Activated CD8-positive, alpha-beta memory T cell treated with anti-CD3 and anti-CD28 coated beads, Interleukin-2, amount 10 ng/mL, durations not matched to agents 7 days and 5 days (primary cell): Measurements from ENCODE around the gene SENP5. TPM values are rescaled to one million over a fixed set of nuclear protein-coding genes. Genes with fewer than 3 reads are reported as not detected.
"Not testable (repeated sequence)": the region's sequence is repeated elsewhere in the genome, so short reads cannot be mapped to it uniquely, and the experiment has no call there.

Experiments used
- ATAC-seq: fragments of 150-1000 bp; cut with Tn5 transposase; one replicate; pipeline ENCODE4 v1.10.0; 2021; ENCODE audit warnings: moderate library complexity
- CTCF ChIA-PET: fragments of 350-600 bp; sonication (Branson Sonifier 250); formaldehyde crosslinking; loops from one replicate; lab custom pipeline; 2021; ENCODE audit warnings: antibody characterized with exemption; lab: Charles Lee
- DNase-seq: peaks from one replicate; pipeline ENCODE4 v3.0.0-alpha.2; 2020
- H3K27ac Mint-ChIP-seq: one replicate; pipeline ENCODE4 v1.8.0; 2021; ENCODE audit warnings: mild to moderate bottlenecking, mixed read lengths
- H3K27me3 Mint-ChIP-seq: one replicate; pipeline ENCODE4 v1.8.0; 2021; ENCODE audit warnings: mixed read lengths
- H3K36me3 Mint-ChIP-seq: one replicate; pipeline ENCODE4 v1.8.0; 2021; ENCODE audit warnings: mild to moderate bottlenecking, mixed read lengths
- H3K4me1 Mint-ChIP-seq: one replicate; pipeline ENCODE4 v1.8.0; 2021; ENCODE audit warnings: mixed read lengths
- H3K4me3 Mint-ChIP-seq: one replicate; pipeline ENCODE4 v1.8.0; 2021; ENCODE audit warnings: mild to moderate bottlenecking, moderate library complexity, mixed read lengths
- H3K9me3 Mint-ChIP-seq: one replicate; pipeline ENCODE4 v1.8.0; 2022; ENCODE audit warnings: low read depth, mixed read lengths
- total RNA-seq, 2 experiments: library from RNA; stranded (reverse); gene quantifications; one replicate each; pipeline ENCODE4 v1.2.3, GENCODE V29; 2021

Gene SENP5, protein sequence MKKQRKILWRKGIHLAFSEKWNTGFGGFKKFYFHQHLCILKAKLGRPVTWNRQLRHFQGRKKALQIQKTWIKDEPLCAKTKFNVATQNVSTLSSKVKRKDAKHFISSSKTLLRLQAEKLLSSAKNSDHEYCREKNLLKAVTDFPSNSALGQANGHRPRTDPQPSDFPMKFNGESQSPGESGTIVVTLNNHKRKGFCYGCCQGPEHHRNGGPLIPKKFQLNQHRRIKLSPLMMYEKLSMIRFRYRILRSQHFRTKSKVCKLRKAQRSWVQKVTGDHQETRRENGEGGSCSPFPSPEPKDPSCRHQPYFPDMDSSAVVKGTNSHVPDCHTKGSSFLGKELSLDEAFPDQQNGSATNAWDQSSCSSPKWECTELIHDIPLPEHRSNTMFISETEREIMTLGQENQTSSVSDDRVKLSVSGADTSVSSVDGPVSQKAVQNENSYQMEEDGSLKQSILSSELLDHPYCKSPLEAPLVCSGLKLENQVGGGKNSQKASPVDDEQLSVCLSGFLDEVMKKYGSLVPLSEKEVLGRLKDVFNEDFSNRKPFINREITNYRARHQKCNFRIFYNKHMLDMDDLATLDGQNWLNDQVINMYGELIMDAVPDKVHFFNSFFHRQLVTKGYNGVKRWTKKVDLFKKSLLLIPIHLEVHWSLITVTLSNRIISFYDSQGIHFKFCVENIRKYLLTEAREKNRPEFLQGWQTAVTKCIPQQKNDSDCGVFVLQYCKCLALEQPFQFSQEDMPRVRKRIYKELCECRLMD
- total RNA-seq = 10 to 100 TPM; 39.8 to 42.0 TPM

DNA sequence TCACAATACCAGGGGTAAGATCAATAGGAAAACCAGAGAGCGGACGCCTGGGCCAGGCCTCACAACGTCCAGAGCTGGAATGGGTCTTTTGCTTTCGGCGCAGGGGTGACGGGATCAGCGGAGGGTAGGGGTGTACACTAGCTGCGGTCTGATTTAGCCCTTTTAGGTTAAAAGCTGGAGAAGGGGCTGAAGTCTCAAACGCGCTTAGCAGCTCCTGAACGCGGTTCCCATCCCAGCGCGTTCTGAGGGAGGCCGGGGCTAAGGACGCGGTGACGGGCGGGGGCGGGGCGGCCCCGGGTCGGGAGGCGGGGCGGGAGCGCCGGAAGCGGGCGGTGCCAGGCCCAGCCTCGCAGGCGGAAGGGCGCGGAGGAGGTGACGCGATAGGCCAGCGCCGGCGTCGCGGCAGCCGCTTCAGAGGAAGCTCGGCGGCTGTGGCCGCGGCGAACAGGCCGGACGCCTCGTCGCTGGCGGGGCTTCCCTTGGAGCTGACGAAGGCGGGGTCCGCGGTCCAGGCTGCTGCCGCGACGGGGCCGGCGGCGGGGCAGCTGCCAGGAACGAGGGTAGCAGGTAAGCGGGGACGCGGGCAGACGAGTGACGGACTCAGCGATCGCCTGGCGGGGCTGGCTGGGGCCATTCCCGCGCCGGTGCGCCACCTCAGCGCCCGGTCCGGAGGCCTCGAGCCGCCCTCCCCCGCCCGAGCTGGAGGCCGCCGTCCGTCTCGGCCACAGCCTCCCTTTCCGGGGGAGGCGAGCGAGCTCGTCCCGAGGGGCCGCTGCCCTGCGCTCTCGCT, at the start of gene SENP5:
TSS of gene SENP5 (plus strand) at position 414 of the 790 bp plus-strand sequence. CDS start 17,262 bp downstream, outside the sequence.
- ATAC-seq (peak; percentile 97), DNase-seq (peak; percentile 93)
- CTCF ChIA-PET = interaction anchor here (0.7 to 2.8 kb wide), 10 partner anchors 16 to 339 kb away, joined by 3 to 23 read pairs (median 4); partner anchors contain the start of genes CEP19, FBXO45, NCBP2 and PAK2
- Mint-ChIP-seq H3K36me3 (peaks cover 12% of the 10 kb centered on the region), H3K4me3 (peak within 1 kb of the TSS; percentile 99), H3K4me1 (peaks cover 26% of the 10 kb centered on the region), H3K9me3 (peaks cover 3% of the 10 kb centered on the region), H3K27me3 (no peaks in the 10 kb centered on the region), H3K27ac (peak within 1 kb of the TSS; percentile 97)

DNA sequence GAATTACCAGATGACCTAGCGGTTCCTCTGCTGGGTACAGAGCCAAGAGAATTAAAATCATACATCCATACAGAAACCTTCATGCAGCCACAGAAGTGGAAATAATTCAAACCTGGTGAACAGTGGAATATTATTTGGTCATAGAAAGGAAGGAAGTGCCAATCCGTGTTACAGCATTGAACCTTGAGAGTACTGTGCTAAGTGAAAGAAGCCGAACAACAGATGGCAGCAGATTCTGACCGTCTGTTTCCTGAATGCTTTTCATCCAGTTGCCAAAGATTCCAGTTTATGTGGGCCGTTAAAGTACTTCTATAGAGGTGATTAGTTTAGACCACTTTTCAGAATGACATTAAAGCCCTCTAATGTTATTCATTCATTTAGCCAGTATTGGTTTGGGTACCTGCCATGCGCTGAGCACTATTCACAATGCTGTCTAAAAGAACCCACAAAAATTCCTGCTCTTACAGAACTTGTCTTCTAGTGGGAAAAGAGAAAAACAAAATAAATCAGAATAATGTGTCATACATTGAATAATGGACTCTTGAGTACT, 45.8 kb upstream of the SENP5 start:
- Mint-ChIP-seq H3K9me3 (no peaks in the 10 kb centered on the region), H3K4me3 (no peak overlapping the region), H3K27ac (peak overlapping the region; percentile 24), H3K27me3 (no peaks in the 10 kb centered on the region), H3K36me3 (peaks cover 52% of the 10 kb centered on the region), H3K4me1 (no peaks in the 10 kb centered on the region)
- CTCF ChIA-PET = interaction anchor here (2.1 kb wide), 1 partner anchor 15 kb away, joined by 6 read pairs; no protein-coding TSS in a partner anchor
- DNase-seq = no peak
- ATAC-seq = no peak

DNA sequence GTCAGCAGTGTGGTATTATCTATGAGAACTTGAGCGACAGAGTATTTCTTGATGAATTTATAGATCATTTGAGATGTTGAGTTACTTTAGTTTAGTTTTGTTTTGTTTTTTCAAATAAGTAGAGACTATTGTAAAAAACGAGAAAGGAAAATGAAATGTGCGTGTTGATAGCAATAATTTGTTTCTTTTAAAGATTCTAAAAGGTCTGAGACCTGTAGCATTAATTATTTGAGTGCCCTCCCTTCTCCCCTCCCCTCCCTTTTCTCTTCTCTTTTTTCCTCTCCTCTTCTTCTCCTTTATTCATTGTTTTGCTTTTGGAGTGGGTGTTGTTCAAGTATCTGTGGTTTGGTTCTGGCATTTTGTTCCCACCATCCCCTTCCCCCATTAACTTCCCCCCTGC, 38.1 kb upstream of the SENP5 start:
- H3K4me3 Mint-ChIP-seq, H3K9me3 Mint-ChIP-seq, H3K4me1 Mint-ChIP-seq, CTCF ChIA-PET, ATAC-seq, H3K27me3 Mint-ChIP-seq, DNase-seq: not testable (repeated sequence)
- Mint-ChIP-seq H3K27ac (peak overlapping the region; percentile 18), H3K36me3 (peaks cover 15% of the 10 kb centered on the region)

- no peak overlapping the region for H3K27ac Mint-ChIP-seq
- H3K27me3 Mint-ChIP-seq = no peaks in the 10 kb centered on the region
- peaks cover 7% of the 10 kb centered on the region for H3K36me3 Mint-ChIP-seq
- no peak for DNase-seq
- H3K4me3 Mint-ChIP-seq = no peak overlapping the region
- no peaks in the 10 kb centered on the region for H3K9me3 Mint-ChIP-seq
- H3K4me1 Mint-ChIP-seq = no peaks in the 10 kb centered on the region
- ATAC-seq = no peak
- CTCF ChIA-PET = interaction anchor here (1.1 to 6.5 kb wide), 2 partner anchors 135 to 225 kb away, joined by 3 to 53 read pairs; partner anchors contain the start of gene PIGZ
These were observed 32.6 kb upstream of the SENP5 start for GRCh38 chr3:196835086-196835485.

GRCh38 chr3:196836626-196837025, 31.1 kb upstream of the SENP5 start:
- H3K36me3 Mint-ChIP-seq, ATAC-seq, H3K27ac Mint-ChIP-seq, H3K4me1 Mint-ChIP-seq, H3K27me3 Mint-ChIP-seq, H3K4me3 Mint-ChIP-seq, DNase-seq, H3K9me3 Mint-ChIP-seq: not testable (repeated sequence)
- CTCF ChIA-PET = interaction anchor here (1.0 to 6.5 kb wide), 5 partner anchors 13 to 244 kb away, joined by 3 to 53 read pairs (median 3); partner anchors contain the start of genes MELTF and PIGZ

- no peak overlapping the region for H3K27ac Mint-ChIP-seq
- H3K9me3 Mint-ChIP-seq = no peaks in the 10 kb centered on the region
- no peaks in the 10 kb centered on the region for H3K27me3 Mint-ChIP-seq
- H3K4me1 Mint-ChIP-seq = peaks cover 6% of the 10 kb centered on the region
- DNase-seq (peak; percentile 82), ATAC-seq (peak; percentile 91)
- CTCF ChIA-PET = interaction anchor here (0.7 to 6.5 kb wide), 19 partner anchors 11 to 246 kb away, joined by 3 to 53 read pairs (median 4); partner anchors contain the start of genes MELTF, NCBP2, PIGZ and SENP5
- H3K4me3 Mint-ChIP-seq = no peak overlapping the region
- H3K36me3 Mint-ChIP-seq = no peaks in the 10 kb centered on the region
These were observed 29.8 kb upstream of the SENP5 start for GRCh38 chr3:196837819-196838420.

- CTCF ChIA-PET = interaction anchor here (2.1 to 6.5 kb wide), 2 partner anchors 36 to 131 kb away, joined by 5 to 53 read pairs; partner anchors contain the start of gene PIGZ
- not testable (repeated sequence) for H3K4me3 Mint-ChIP-seq, H3K27ac Mint-ChIP-seq, H3K36me3 Mint-ChIP-seq, H3K4me1 Mint-ChIP-seq, ATAC-seq, H3K27me3 Mint-ChIP-seq, H3K9me3 Mint-ChIP-seq, DNase-seq
These were observed 28.4 kb upstream of the SENP5 start for GRCh38 chr3:196839351-196839750.

DNA sequence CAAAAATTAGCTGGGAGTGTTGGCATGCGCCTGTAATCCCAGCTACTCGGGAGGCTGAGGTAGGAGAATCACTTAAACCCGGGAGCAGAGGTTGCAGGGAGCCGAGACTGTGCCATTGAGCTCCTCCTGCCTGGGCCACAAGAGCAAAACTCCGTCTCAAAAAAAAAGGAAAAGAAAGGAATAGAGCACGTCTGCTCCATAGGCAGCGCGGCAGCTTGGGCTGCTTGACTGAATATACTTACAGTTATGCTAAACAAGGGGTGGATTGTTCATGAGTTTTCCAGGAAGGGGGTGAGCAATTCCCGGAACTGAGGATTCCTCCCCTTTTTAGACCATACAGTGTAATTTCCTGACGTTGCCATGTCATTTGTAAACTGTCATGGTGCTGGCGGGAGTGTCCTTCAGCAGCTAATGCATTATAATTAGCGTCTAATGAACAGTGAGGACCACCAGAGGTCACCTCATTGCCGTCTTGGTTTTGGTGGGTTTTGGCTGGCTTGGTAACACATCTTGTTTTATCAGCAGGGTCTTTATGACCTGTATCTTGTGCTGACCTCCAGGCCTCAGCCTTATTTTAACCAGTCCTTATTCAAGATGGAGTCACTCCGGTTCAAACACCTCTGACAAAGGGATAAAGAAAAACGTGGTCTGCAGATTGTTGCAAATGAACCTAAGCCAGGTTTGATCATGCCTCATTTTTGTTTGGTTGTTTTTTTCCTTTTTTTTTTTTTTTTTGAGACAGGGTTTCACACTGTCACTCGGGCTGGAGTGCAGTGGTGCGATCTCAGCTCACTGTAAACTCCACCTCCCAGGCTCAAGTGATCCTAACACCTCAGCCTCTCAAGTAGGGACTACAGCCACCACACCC, 24.9 kb upstream of the SENP5 start:
- Mint-ChIP-seq H3K4me3 (no peak overlapping the region), H3K27ac (no peak overlapping the region), H3K4me1 (peaks cover 6% of the 10 kb centered on the region), H3K9me3 (no peaks in the 10 kb centered on the region), H3K36me3 (no peaks in the 10 kb centered on the region), H3K27me3 (no peaks in the 10 kb centered on the region)
- no peak for DNase-seq
- ATAC-seq = no peak
- CTCF ChIA-PET = interaction anchor here (0.7 kb wide), 1 partner anchor 127 kb away, joined by 3 read pairs; no protein-coding TSS in a partner anchor

DNA sequence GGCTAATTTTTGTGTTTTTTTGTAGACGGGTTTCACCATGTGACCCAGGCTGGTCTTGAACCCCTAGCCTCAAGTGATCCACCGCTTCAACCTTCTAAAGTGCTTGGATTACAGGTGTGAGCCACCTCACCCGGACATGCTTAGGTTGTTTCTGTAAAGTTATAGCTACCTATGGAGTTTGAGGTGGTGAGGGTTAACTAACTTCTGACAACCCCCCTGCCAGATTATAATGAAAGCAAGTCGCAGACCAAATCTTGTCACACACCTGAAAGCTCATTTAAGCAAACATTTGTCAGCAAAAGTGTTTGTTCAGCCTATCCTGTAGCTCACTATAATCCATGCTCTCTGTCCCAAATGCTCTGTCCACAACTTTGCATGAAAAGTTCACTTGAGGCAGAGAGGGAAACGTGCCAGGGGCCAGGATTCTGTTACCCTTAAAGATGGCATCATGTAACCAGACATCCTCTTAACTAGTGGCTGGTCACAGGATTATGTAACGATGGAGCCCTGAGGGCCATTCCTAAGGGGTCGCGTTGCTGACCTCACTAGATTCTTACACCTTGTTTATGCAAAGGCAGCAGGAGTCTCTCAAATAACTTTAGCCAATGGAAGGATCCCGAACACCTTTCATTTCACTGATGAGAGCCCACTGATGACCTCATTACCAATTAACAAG, 24.1 kb upstream of the SENP5 start:
- Mint-ChIP-seq H3K27ac (no peak overlapping the region), H3K9me3 (peaks cover 2% of the 10 kb centered on the region), H3K27me3 (no peaks in the 10 kb centered on the region), H3K4me1 (peaks cover 6% of the 10 kb centered on the region), H3K36me3 (no peaks in the 10 kb centered on the region), H3K4me3 (no peak overlapping the region)
- ATAC-seq (no peak), DNase-seq (no peak)
- CTCF ChIA-PET = interaction anchor here (0.7 kb wide), 1 partner anchor 127 kb away, joined by 3 read pairs; no protein-coding TSS in a partner anchor

DNA sequence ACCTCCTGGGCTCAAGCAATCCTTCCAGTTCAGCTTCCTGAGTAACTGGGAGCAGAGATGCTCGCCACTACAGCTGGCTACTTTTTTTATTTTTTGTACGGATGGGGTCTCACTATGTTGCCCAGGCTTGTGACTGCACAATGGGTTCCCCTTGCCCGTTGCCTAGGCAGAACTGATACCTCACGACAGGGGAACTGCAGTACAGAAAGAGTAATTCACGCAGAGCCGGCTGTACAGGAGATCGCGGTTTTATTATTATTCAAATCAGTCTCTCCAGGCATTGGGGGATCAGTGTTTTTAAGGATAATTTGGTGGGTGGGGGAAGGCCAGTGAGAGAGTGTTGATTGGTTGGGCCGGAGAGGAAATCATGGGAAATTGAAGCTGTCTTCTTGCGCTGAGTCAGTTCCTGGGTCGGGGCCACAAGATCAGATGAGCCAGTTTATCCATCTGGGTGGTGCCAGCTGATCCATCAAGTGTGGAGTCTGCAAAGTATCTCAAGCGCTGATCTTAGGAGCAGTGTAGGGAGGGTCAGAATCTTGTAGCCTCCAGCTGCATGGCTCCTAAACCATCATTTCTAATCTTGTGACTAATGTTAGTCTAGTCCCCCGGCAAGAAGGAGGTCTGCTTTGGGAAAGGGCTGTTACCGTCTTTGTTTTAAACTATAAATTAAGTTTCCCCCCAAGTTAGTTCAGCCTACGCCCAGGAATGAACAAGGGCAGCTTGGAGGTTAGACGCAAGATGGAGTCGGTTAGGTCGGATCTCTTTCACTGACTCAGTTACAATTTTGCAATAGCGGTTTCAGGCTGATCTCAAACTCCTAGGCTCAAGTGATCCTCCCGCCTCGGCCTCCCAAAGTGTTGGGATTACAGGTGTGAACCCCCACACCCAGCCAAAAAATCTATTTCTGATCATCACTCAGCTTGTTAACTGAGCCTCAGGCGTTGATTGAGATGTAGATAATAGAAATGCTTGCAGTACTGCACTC, 23.2 kb upstream of the SENP5 start:
- H3K4me1 Mint-ChIP-seq, H3K9me3 Mint-ChIP-seq, H3K27ac Mint-ChIP-seq, ATAC-seq, H3K4me3 Mint-ChIP-seq, H3K27me3 Mint-ChIP-seq, H3K36me3 Mint-ChIP-seq, DNase-seq: not testable (repeated sequence)
- CTCF ChIA-PET = interaction anchor here (0.7 kb wide), 1 partner anchor 126 kb away, joined by 3 read pairs; no protein-coding TSS in a partner anchor
